Ramos (cell line): ENCODE results near the gene CAPN1.
"Not testable (repeated sequence)": the region's sequence is repeated elsewhere in the genome, so short reads cannot be mapped to it uniquely, and the experiment has no call there.

ENCODE experiments used
- in situ Hi-C: fragments of 300-500 bp; cut with MboI; formaldehyde crosslinking; loops from one replicate; pipeline ENCODE4 v1.14.3; 2022; ENCODE audit warnings: low sequenced_read_pairs; ENCODE audit not compliant: unreplicated experiment

CAPN1 gene

GRCh38 chr11:65245046-65245445, 63.3 kb downstream of the CAPN1 start:
- in situ Hi-C loops, result not testable (repeated sequence)

- in situ Hi-C loops, result no loop called here
These were observed 64.8 kb downstream of the CAPN1 start for GRCh38 chr11:65246506-65246905.

GRCh38 chr11:65248184-65248710, 66.5 kb downstream of the CAPN1 start:
- in situ Hi-C loops, result not testable (repeated sequence)

DNA sequence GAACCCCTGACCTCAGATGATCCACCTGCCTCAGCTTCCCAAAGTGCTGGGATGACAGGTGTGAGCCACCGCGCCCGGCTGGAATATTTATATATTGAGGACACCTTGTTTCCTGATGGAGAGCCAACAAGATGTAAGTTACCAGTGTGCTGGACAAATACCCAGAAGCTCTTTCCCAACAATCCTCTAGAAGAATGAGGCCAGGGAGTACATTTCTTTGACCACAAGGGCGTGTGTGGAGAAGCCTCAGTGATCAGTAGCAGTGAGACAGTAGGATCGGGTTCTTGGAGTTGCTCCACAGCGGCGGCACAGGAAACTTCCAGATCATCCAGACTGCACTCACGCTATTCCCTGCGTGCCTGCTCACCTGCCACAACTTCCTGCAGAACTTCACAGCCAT, 69.7 kb downstream of the CAPN1 start:
- in situ Hi-C loops, result no loop called here

GRCh38 chr11:65254724-65255123, 73.0 kb downstream of the CAPN1 start:
- in situ Hi-C loops, result no loop called here

GRCh38 chr11:65258988-65259387, 77.3 kb downstream of the CAPN1 start:
- in situ Hi-C loops, result no loop called here

DNA sequence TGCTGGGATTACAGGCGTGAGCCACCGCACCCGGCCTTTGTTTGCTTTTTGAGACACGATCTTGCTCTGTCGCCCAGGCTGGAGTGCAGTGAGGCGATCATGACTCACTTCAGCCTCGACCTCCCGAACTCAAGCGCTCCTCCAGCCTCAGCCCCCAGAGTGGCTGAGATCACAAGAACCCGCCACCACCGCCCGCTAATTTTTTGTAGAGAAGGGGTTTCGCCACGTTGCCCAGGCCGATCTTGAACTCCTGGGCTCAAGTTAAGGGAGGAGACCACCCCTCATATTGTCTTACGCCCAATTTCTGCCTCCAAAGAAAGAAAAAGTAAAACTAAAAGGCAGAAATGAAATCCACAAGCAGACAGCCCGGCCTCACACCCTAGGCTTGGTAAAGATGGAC, 78.6 kb downstream of the CAPN1 start:
- in situ Hi-C loops, result no loop called here

- in situ Hi-C loops, result no loop called here
These were observed 79.2 kb downstream of the CAPN1 start for GRCh38 chr11:65260756-65261590.
